ENCODE data around the gene MYL10.

Gene MYL10

DNA sequence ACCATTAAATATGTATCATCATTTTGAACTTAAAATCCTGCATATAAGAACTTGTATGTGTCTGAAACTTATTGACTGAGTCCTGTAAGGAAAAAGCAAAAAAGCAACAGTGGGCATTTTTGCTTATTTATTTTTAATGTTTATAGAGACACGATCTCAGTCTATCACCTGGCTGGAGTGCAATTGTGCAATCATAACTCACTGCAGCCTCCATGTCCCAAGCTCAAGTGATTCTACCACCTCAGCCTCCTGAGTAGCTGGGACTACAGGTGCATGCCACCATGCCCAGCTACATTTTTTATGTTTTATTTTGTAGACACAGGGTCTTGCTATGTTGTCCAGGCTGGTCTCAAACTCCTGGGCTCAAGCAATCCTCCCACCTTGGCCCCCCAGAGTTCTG lies 32.2 kb downstream of the MYL10 start:
- DNase-seq (ENCODE audit: low read depth) = no peak

DNA sequence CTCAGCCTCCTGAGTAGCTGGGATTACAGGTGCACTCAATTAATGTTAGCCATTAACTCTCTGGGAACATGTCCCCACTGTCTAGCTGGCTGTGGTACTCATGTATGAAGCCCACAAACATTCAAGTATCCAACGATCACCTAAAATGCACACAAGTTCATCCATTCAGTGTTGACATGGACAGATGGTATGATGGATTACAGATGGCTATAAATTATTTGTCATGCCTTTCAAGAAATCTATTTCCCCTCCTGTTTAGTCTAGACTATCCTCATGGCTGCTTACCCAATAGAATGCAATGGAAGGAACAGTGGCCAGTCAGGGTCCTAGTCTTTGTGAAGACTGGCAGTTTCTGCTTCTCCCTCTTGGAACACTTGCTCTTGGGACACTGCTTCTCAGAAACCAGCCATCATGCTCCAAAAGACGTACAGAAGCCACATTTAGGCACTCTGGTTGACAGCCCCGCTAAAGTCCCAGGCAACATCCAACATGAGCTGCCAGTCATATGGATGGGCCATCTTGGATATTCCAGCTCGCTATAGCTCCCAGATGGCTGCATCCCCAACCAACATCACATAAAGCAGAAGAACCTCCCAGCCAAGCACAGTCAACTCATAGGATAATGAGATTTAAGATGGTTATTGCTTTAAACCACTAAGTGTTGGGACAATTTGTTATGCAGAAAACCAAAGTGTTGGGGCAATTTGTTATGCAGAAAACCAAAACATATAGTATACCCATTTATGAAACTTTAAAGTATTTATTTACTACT lies 33.1 kb downstream of the MYL10 start:
- no peak for DNase-seq (ENCODE audit: low read depth)

DNA sequence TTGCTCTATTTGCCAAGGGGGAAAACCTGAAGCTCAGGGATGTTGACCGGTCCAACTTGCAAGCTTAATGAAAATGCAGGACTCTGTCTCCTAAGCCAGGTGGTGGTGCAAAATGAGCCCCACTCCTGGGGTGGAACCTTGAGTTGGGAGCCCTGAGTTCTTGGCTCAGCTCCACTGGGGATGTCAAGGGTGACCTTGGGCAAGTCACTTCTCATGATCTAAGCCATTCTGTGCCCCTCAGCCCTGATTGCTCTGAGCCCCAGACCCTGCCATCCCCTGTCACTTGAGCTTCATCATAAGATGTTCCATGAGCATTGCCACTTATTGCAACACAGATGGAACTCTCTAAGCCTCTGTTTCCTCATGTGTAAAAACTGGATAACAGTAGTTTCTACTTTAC lies 33.9 kb downstream of the MYL10 start:
- DNase-seq (ENCODE audit: low read depth) = no peak

DNA sequence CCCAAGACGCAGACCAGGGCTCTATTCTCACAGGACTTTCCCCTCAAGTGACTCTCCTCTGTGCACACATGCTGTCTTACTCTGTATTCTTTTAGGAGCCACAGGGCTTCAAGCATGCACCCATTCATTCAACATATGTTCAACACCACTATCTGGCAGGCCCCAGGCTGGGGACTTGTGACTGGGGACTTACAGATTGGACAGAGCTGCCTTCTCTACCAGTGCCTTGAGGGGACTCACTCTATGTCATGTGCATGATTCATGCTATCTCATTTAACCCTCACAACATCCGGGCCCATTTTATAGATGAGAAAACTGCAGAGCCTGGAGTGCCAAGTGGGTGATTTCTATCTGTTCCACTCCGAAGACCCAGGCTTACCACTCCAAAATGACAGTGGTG lies 34.3 kb downstream of the MYL10 start:
- no peak for DNase-seq (ENCODE audit: low read depth)

DNA sequence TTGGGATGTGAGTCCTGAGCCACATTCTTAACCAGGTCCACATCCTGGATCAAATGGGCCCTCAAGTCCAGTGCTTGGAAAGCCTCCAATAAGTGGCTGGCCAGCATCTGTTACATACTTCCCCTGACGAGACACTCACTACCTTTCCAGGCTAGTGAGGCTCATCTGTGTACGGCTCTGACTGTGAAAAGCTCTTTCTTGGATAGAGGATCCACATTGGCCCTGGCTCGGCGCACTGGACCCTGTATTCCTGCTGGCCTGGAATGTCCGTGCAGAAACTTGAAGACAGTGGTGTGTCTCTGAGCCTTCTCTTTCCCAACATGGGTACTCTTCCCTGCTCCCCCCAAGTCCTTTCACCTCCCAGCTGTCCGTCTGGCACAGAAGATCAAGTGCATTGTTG lies 35.5 kb downstream of the MYL10 start:
- no peak for DNase-seq (ENCODE audit: low read depth)

DNA sequence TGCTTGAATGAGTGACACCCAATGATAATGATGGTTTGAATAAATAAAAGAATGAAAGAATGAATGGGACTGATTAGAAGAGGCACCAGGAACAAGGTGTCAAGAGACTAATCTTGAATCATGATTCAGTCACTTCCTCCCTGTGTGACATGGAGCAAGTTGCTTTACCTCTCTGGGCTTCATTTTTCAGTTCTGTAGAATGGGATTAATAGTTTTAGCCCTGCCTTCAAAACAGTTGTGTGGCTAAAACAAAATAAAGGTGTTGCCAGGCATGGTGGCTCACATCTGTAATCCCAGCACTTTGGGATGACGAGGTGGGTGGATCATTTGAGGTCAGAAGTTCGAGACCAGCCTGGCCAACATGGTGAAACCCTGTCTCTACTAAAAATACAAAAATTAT lies 37.6 kb downstream of the MYL10 start:
- no peak for DNase-seq (ENCODE audit: low read depth)

DNA sequence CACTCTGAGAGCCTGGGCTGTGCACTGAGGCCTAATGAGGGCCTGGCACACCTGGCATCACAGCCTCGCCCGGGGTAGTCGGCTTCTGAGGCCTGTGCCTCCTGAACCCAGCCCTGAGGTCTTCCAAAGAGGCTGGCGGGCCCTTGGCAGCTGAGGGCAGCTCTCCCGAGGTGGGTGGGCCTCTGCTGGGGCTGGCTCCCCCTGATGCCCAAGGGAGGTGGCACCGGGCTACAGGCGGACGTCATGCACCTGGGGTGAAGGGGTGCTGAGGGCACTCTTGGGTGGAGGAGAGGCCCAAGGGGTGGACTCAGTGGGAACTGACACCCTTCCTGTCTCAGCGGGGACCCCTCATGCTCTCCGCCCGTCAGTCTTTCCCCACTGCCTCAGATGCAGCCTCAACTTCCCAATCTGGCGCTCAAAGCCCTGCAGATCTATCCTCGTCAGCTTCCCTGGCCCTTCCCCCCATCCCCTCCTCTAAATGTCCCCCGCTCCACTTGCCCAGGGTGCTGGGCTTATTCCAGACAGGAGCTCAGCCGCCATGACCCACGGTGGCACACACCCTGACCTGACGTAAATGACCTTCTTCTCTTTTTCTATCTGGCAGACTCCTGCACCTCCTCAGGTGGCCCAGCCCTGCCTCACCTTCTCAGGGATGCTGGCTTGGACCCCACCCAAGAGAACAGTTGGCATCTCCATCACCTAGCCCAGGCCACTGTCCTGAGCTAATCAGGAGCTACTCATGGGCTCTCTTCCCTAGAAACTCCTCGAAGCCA lies 38.2 kb downstream of the MYL10 start:
- DNase-seq (ENCODE audit: low read depth) = no peak

DNA sequence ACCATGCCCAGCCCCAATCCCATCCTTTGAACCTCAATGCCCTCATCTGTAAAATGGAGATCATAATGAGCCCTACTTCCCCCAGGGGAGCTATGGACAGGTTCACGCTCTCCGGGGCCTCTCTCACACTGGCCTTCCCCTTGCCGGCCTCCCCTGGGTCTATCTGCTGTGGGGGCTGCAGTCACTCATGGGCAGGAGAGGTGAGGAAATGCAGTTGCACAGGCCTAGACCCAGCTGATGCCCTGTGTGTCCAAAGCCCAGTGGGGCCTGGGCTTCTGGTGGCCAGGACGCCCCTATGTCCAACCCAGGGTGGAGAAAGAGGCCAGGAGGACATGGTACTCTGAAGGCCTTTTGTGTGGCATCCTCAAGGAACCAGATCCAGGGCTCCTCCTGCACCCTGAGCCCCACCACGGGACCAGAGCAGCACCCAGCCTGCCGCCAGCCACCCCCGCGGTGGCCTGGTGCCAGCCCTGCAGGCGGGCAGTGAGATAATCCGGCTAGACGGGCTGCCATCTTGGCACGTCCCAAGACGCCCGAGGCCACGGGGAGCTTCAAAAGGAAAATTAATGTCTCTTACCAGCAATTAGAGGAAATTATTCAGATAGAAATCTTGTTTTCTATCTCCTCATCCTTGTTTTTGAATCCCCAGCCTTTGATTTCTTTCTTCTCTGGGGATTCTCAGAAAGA lies 39.0 kb downstream of the MYL10 start:
- no peak for DNase-seq (ENCODE audit: low read depth)

DNA sequence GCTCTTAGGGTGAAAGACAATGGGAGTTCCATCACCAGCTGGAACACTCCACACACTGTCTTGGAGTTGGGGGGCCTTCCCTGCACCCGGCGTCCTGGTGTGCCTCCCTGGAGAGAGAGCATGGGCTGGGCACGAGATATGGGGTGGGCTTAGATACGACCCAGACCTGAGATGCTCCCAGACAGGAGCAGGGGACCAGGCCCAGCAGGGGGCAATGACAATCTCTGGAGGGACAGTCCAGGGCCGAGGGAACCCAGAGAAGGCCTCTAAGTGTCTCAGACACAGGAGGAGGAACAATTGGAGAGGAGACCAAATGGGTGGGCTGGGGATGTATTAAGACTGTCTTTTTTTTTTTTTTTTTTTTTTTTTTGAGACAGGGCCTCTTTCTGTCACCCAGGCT lies 40.0 kb downstream of the MYL10 start:
- DNase-seq (ENCODE audit: low read depth) = no peak

DNA sequence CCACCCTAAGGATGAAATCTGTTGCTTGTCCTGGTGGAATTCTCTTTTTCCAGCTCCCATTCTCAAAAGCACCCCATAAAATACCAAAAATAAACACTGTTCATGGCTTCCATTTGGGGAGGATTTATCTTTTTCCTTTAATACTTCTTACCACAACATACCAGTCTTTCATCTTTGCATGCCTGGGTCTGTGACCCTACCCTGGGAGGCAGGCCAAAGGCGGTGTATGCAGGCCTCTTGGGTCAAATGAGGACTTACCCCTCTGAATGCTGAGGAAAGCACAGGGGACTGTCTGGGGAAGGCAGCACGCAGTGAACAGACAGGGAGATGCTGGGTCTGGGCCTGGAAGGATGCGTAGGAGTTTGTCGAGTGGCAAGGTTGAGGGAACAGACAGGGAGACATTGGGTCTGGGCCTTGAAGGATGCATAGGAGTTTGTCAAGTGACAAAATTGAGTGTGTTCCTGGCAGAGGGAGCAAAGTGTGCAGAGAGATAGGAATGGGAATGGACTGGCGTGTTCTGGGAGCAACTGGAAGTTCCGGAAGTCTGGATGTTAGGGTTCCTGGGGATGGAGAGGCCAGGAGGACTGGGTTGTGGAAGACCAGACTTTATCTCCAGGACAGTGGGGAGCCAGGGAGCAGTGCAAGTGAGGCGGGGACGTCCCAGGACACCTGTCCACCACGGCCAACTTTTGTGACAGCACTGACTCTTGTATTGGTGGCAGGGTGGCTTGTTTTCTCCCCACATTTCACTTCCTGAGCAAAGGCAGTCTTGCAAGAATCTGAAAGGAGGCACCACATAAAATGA lies 40.8 kb downstream of the MYL10 start:
- no peak for DNase-seq (ENCODE audit: low read depth)

DNA sequence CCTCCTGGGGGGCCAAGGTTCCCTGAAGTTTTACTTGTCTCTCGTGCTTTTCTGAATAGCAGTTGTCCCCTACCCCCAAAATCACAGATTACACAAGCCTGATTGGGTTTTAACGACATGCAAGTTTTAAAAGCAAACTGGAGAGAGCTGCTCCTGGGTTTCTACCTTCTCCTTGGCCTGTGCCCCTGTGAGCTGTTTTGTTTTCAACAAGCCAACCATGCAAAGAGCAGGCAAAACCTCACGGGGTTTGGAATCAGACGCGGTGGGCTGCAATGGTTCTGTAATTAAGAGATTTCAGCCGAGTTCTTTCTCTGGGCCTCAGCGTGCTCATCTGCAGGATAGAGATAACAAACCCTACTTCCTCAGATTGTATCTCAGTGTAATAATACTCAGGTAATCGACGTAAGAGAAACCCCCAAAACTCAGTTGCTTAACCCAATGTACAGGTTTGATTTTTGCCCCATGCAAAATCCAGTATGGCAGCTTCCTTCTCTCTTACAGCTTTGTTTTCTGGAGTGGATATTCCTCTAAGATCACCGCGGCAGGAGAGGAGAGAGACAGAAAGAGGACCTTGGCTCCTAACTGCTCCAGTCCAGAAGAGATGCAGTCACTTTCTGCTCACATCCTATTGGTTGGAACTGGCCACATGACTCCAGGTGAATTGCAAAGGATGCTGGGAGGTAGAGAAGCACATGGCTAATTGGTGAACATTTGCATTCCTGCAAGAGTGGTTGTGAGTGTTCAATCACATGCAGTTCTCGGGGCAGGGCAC lies 42.0 kb downstream of the MYL10 start:
- DNase-seq (ENCODE audit: low read depth) = no peak

DNA sequence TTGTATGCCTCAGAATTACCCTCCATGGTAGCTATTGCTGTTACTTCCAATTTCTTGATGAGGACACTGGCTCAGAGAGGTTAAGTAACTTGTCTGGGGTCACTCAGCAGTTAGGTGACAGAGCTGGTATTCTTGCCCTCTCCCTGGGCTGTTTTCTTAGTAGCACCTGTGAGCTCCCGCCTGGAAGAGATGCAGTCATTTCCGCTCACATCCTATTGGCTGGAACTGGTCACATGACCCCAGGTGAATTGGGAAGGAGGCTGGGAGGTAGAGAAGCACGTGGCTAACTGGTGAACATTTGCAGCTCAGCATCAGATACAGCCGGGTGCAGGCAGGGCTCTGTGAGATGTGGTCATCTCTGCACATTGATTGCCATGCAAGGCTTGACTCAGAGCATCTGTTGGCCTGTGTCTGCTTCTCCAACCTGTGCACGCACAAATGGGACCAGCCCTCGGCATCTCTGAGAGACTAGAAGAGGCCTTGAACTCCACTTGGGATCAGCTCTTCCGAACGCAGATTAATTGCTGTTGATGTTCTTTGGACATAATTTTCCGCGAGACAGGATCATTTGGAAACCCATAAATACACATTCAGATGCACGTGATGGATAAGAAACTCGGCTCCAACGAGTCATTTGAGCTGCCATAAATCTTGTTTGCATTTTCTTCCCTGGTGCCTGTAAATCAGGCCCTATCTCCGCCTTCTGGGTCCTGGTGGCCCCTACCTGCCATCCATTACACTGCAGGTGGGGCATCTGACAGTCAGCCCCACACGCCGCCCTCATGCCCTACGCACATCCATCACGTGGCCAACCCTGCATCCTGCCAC lies 42.8 kb downstream of the MYL10 start:
- DNase-seq (ENCODE audit: low read depth) = no peak

DNA sequence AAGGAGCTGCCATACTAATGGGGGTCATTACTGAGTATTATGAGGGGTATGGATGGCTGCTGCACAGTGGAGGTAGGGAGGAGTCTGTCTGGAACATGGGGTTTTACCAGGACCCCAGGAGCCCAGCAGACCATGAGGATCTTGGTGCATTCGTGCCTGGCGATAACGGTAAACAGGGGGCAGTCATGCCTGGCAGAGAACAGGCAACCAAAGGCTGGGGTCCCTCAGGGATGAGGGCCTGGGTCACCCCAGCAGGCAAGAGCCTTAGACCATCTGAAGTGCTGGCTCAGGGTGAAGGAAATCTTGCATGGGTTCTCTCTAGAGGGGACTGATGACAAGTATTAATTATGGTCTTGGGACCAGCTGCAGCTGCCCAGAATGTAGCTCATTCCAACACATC lies 46.1 kb downstream of the MYL10 start:
- DNase-seq (ENCODE audit: low read depth) = no peak

DNA sequence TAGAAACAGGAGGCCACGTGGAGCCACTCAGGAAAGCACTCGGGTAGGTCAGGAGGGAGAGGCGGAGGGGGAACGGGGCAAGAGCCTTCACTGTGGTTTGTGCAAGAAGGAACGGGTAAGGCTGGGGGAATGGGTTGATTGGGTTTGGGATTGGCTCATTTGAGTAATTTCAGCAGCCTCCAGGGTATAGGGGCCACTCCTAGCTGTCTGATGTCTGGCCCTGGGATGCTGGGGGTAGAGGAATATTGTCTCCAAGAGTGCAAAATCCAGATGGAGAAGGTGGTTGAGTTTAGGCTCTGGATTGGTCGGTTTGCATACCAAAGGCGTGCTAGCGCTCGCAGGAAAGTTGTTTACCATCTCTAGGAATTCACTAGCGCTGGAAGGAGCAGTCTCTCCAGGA lies 47.2 kb downstream of the MYL10 start:
- no peak for DNase-seq (ENCODE audit: low read depth)

DNA sequence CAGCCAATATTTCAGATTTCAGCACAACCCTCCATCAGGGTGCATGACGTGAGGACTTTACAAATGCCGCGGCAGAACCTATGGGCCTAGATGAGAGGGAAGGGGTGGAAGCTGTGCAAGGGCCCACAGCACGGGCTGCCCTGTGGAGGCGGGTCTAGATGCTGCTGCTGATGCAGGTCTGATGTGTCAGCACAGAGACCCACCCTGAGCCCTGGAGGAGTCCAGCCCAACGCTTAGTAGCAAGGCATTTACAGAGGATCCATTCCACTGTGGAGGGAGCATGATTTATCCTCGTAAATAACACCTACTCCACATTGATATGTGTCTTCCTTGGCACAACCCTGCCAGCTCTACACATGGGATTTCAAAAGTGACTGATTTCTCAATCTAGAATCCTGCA lies 48.5 kb downstream of the MYL10 start:
- DNase-seq (ENCODE audit: low read depth) = no peak

DNA sequence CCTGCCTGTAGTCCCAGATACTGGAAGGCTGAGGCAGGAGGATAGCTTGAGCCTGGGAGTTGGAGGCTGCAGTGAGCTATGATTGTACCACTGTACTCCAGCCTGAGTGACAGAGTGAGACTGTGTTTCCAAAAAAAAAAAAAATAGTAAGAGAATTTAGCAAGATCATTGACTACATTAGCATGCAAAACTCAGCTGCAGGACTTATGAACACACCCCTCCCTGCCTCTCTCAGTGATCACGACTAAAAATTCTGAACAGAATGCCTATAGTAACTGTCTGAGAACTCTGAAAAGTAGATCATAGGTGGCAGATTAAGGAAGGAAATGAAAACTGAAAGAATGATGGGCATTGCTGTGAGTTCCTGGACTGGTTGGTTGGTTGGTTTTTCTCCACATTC lies 50.5 kb downstream of the MYL10 start:
- DNase-seq (ENCODE audit: low read depth) = no peak

DNA sequence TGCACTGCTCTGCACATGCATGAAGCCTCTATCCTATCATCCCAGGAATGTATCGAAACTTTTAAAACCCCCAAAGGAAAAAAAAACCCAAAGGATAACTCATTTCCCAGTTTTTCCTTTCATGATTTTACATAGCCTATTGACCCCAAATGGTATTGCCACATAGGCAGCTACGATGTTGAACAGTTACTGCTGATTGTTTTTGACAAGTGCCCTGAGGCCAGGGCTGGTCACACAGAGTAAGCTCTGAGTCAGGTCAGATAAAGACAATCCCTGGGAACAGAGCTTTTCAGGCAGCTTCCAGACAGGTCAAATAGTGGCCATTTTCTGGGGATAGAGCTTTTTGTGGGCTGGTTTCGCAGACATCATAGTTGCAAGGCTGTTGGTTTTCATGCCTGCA lies 52.1 kb downstream of the MYL10 start:
- no peak for DNase-seq (ENCODE audit: low read depth)

DNA sequence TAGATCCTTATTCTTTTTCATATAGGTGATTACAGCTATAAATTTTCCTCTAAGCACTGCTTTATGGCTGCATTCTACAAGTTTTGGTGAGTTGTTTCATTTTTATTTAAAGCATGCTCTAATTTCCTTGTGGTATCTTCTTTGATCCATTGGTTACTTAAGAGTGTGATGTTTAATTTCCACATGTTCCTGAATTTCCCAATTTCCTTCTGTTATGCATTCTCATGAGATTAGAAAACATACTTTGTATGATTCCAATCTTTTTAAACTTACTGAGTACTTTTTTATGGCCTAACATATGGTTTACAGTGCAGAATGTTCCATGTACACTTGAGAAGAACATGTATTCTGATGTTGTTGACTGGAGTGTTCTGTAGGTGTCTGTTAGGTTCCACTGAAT lies 53.4 kb downstream of the MYL10 start:
- no peak for DNase-seq (ENCODE audit: low read depth)

DNA sequence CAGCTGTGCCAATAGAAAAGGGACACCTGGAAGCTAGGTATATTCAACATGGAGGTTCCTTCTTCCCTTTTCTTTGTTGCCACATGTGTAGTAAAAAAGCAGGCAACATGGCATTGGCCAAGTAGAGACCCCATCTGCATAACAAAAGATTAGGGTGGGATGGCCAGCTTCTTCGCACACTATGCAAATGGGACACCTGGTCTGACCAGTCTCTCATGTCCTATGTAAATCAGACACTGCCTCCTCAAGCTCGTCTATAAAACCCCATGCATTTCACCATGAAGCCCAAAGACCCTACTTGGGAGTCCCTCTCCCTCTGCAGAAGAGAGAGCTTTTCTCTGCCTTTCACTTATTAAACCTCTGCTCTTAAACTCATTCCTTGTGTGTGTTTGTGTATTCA lies 53.9 kb downstream of the MYL10 start:
- DNase-seq (ENCODE audit: low read depth) = no peak

DNA sequence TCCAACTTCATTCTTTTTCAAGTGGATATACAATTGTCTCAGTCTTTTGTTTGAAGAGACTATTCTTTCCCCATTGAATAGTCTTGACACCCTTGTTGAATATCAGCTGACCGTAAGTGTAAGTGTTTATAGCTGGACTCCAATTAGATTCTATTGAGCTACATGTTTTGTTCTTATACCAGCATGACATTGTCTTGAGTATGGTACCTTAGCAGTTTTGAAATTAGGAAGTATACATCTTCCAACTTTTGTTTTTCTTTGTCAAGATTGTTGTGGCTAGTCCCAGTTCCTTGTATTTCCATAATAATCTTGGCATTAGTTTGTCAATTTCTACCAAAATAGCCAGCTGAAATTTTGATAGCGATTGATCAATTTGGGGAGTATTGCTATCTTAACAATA lies 56.9 kb downstream of the MYL10 start:
- no peak for DNase-seq (ENCODE audit: low read depth)

DNA sequence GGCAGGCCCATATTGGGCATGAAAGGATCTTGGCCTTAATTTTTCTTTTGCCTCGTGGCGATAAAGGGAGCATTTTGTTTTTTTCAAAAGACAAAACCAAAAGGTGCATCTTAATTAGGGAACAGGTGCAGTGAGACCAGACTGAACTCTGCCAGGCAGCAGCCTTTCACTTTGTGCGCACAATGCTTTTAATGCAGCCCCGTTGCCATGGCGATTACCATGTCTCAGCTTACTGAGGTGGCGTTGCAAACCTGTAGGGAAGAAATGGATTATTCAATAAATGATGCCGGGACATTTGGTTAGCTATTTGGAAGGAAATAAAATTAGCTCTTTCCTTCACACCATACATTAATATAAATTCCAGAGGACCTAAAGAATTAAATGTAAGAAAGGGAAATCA lies 61.9 kb downstream of the MYL10 start:
- no peak for DNase-seq (ENCODE audit: low read depth)
